K562 (cell line): ENCODE measurements around the gene PTK7. TPM values are rescaled to one million over a fixed set of nuclear protein-coding genes. Genes with fewer than 3 reads are reported as not detected.

ENCODE experiments used
- ATAC-seq: fragments of 200-7000 bp; cut with Tn5 transposase; 3 replicates; pipeline ENCODE4 v1.9.1; 2020; ENCODE audit warnings: moderate library complexity
- BruUV-seq: library from RNA; stranded (reverse); fragments of 400-500 nt; replicated peaks from 2 replicates; lab custom pipeline; 2021; lab: Mats Ljungman, UMichigan
- CTCF ChIA-PET: fragments of 300-600 bp; formaldehyde crosslinking; extraction: SDS; loops from one replicate; lab custom pipeline; 2021; ENCODE audit warnings: low intra/inter-chr PET ratio; lab: Yijun Ruan, JAX
- POLR2A ChIA-PET: fragments of 300-600, 350-650 bp; sonication (Branson Sonifier 250); formaldehyde crosslinking; extraction: SDS; loops from one replicate; lab custom pipeline; 2021; ENCODE audit warnings: antibody characterized with exemption, inconsistent platforms; lab: Yijun Ruan, JAX
- DNase-seq, 4 experiments: peaks; one replicate each; pipeline versions ENCODE4 v3.0.0 to v3.0.0-alpha.2; 2011 to 2018; ENCODE audit warnings: low spot score in 3 of 4, mixed read lengths in 3 of 4; ENCODE audit errors: extremely low read depth in 1 of 4
- FAIRE-seq: peaks from 2 replicates; lab custom pipeline; 2011; peaks lifted over from hg19 to GRCh38; lab: Jason Lieb, UNC
- H2AFZ ChIP-seq: 2 replicates; pipeline ENCODE4 v1.6.0; 2011; ENCODE audit warnings: low read depth, low read length, control low read depth, inconsistent platforms
- H3K27ac ChIP-seq: fragments of 200-600 bp; 3 replicates; pipeline ENCODE4 v1.8.0; 2011; ENCODE audit warnings: low read depth, mild to moderate bottlenecking, control low read depth, inconsistent platforms, low read length, moderate library complexity, mixed read lengths; ENCODE audit errors: extremely low read depth
- H3K27me3 ChIP-seq, 2 experiments: fragments of 300-600 bp in 1 of 2; 2 replicates in 1 of 2; 3 replicates in 1 of 2; pipeline versions ENCODE4 v1.6.0 to v1.8.0; 2011; ENCODE audit warnings: inconsistent platforms in 2 of 2, low read length in 2 of 2, mild to moderate bottlenecking in 1 of 2, mixed read lengths in 1 of 2, moderate library complexity in 1 of 2; ENCODE audit not compliant: control insufficient read depth in 2 of 2, insufficient read depth in 2 of 2
- H3K36me3 ChIP-seq: fragments of 300-600 bp; 3 replicates; pipeline ENCODE4 v1.8.0; 2011; ENCODE audit warnings: mild to moderate bottlenecking, low read length, inconsistent platforms; ENCODE audit not compliant: control insufficient read depth, insufficient read depth
- H3K4me1 ChIP-seq, 2 experiments: fragments of 200-600 bp in 1 of 2; replicated peaks in 1 of 2; 2 replicates in 1 of 2; 3 replicates in 1 of 2; pipeline versions ENCODE4 v1.5.1 to v1.8.0; 2011; ENCODE audit warnings: inconsistent platforms in 2 of 2, low read length in 2 of 2, mild to moderate bottlenecking in 1 of 2, mixed read lengths in 1 of 2, moderate library complexity in 1 of 2; ENCODE audit not compliant: control insufficient read depth in 2 of 2, insufficient read depth in 2 of 2
- H3K4me2 ChIP-seq: 2 replicates; pipeline ENCODE4 v1.6.1; 2011; ENCODE audit warnings: low read length, control low read depth, inconsistent platforms, mixed read lengths; ENCODE audit not compliant: insufficient read depth
- H3K4me3 ChIP-seq: fragments of 200-600 bp; sonication (generic), shearing (Covaris generic); 2 replicates; pipeline ENCODE4 v1.5.1; 2016; ENCODE audit warnings: control low read depth, inconsistent platforms
- H3K79me2 ChIP-seq: fragments of 200-600 bp; 3 replicates; pipeline ENCODE4 v1.8.0; 2011; ENCODE audit warnings: low read length, inconsistent platforms; ENCODE audit not compliant: control insufficient read depth, insufficient read depth
- H3K9ac ChIP-seq, 2 experiments: 2 replicates each; pipeline versions ENCODE4 v1.6.0 to v1.6.1; 2011; ENCODE audit warnings: low read depth in 2 of 2, low read length in 2 of 2, control low read depth in 1 of 2, inconsistent platforms in 1 of 2, mild to moderate bottlenecking in 1 of 2, mixed read lengths in 1 of 2; ENCODE audit not compliant: insufficient read depth in 1 of 2
- H3K9me1 ChIP-seq: one replicate; pipeline ENCODE4 v1.6.0; 2011; ENCODE audit warnings: inconsistent platforms, mild to moderate bottlenecking, low read length, moderate library complexity; ENCODE audit not compliant: control insufficient read depth, insufficient read depth
- H3K9me3 ChIP-seq: replicated peaks from 2 replicates; pipeline ENCODE4 v1.5.1; 2011; ENCODE audit warnings: low read depth, low read length, inconsistent platforms; ENCODE audit not compliant: control insufficient read depth, insufficient read depth
- H4K20me1 ChIP-seq: replicated peaks from 2 replicates; pipeline ENCODE4 v1.6.1; 2011; ENCODE audit warnings: low read length, inconsistent platforms, mixed read lengths; ENCODE audit not compliant: control insufficient read depth, insufficient read depth
- CHCHD3 ChIP-seq: fragments of 250-450 bp; sonication (Bioruptor Pico); IDR thresholded peaks from 2 replicates; pipeline ENCODE4 v2.1.2; 2022; ENCODE audit warnings: mild to moderate bottlenecking
- ETV6 ChIP-seq, 3 experiments: fragments of 150-350 bp in 1 of 3; sonication (generic) in 1 of 3; formaldehyde crosslinking in 1 of 3; IDR thresholded peaks; 2 replicates each; pipeline versions ENCODE4 v1.6.1 to v1.8.0; 2014 to 2022; ENCODE audit warnings: borderline replicate concordance in 2 of 3, low read depth in 2 of 3, antibody characterized with exemption in 1 of 3, low read length in 1 of 3, mild to moderate bottlenecking in 1 of 3, missing genetic modification reagents in 1 of 3
- FIP1L1 ChIP-seq: fragments of 200-400 bp; formaldehyde crosslinking; IDR thresholded peaks from 2 replicates; pipeline ENCODE4 v1.6.1; 2018; ENCODE audit warnings: mild to moderate bottlenecking, low read depth, low read length; ENCODE audit not compliant: poor library complexity, severe bottlenecking
- GABPA ChIP-seq: fragments of 200-800 bp; sonication (Bioruptor generic); conservative IDR thresholded peaks from 2 replicates; pipeline ENCODE4 v1.6.1; 2016; ENCODE audit warnings: low read depth, missing genetic modification characterization, missing compliant biosample characterization
- LEF1 ChIP-seq: fragments of 450-650 bp; IDR thresholded peaks from 2 replicates; pipeline ENCODE4 v1.6.1; 2016; ENCODE audit warnings: mild to moderate bottlenecking
- RAD51 ChIP-seq: fragments of 450-650 bp; IDR thresholded peaks from 2 replicates; pipeline ENCODE4 v1.7.1; 2016; ENCODE audit warnings: low read depth, mild to moderate bottlenecking, borderline replicate concordance
- RB1 ChIP-seq: fragments of 450-650 bp; IDR thresholded peaks from 2 replicates; pipeline ENCODE4 v1.6.1; 2017; ENCODE audit warnings: low read depth, mild to moderate bottlenecking
- SIX5 ChIP-seq, 2 experiments: IDR thresholded peaks; 2 replicates each; pipeline ENCODE4 v1.6.1; 2011; ENCODE audit warnings: low read length in 2 of 2, borderline replicate concordance in 1 of 2, low read depth in 1 of 2, mild to moderate bottlenecking in 1 of 2, moderate library complexity in 1 of 2; ENCODE audit not compliant: insufficient read depth in 1 of 2
- TRIM24 ChIP-seq, 2 experiments: fragments of 450-650 bp; IDR thresholded peaks; 2 replicates each; pipeline ENCODE4 v1.6.1; 2016
- XRCC4 ChIP-seq: IDR thresholded peaks from one replicate; pipeline ENCODE4 v1.6.1; 2011; ENCODE audit not compliant: insufficient read depth, insufficient read length; ENCODE audit errors: extremely low read depth
- ZNF551 ChIP-seq: fragments of 250-450 bp; sonication (Bioruptor Pico); IDR thresholded peaks from 2 replicates; pipeline ENCODE4 v1.5.0; 2021; ENCODE audit warnings: mild to moderate bottlenecking, moderate library complexity
- WGBS: fragments of 100-300 bp; shearing (Covaris generic); methylation state at CpG from one replicate; pipeline ENCODE4 v1.1.6; 2016; ENCODE audit warnings: low coverage, mixed read lengths; ENCODE audit not compliant: insufficient coverage; ENCODE audit errors: missing lambda C conversion rate; 5-methylcytosine and 5-hydroxymethylcytosine counted together
- in situ Hi-C: fragments of 300-500 bp; cut with MboI; formaldehyde crosslinking; loops from 4 replicates; pipeline ENCODE4 v1.15.0; 2018; ENCODE audit warnings: inconsistent platforms, mixed read lengths
- intact Hi-C: fragments of 100-400 bp; cut with micrococcal nuclease; formaldehyde crosslinking; loops from 2 replicates; pipeline ENCODE4 v1.14.2; 2022
- polyA plus RNA-seq, 8 experiments: library from polyadenylated mRNA; depleted of rRNA in 4 of 8; stranded (reverse) in 5 of 8; unstranded in 3 of 8; fragments of >200 nt; fragmentation: Nextera tagmentation in 2 of 8; fragmentation: Illumina TruSeq in 1 of 8; extraction: Ambion mirVana in 2 of 8; extraction: Trizol in 1 of 8; gene quantifications; 2 replicates each; pipeline versions ENCODE4 v1.2.1 to v1.2.3, GENCODE V29; 2011 to 2014; ENCODE audit warnings: inconsistent platforms in 1 of 8, missing spikeins in 1 of 8
- total RNA-seq, 7 experiments: library from RNA; depleted of rRNA in 6 of 7; stranded (reverse); fragments of >200 nt in 6 of 7; fragmentation: Illumina TruSeq in 2 of 7; extraction: Trizol in 2 of 7; gene quantifications; 2 replicates each; pipeline versions ENCODE4 v1.2.1 to v1.2.3, GENCODE V29; 2011 to 2021; ENCODE audit warnings: low replicate concordance in 1 of 7
- TF ChIP-seq, protein P1 (sequence below): sonication (generic); formaldehyde crosslinking; IDR thresholded peaks from 2 replicates; pipeline ENCODE4 v1.8.1; 2023; ENCODE audit warnings: mild to moderate bottlenecking, missing genetic modification reagents

Gene PTK7
- total and polyA plus RNA-seq, 9 of the 15 experiments (the other 6 are each of a cell fraction or from before 2014, with no cell fraction given) = 0.20 to 6.8 (median 4.2) TPM

DNA sequence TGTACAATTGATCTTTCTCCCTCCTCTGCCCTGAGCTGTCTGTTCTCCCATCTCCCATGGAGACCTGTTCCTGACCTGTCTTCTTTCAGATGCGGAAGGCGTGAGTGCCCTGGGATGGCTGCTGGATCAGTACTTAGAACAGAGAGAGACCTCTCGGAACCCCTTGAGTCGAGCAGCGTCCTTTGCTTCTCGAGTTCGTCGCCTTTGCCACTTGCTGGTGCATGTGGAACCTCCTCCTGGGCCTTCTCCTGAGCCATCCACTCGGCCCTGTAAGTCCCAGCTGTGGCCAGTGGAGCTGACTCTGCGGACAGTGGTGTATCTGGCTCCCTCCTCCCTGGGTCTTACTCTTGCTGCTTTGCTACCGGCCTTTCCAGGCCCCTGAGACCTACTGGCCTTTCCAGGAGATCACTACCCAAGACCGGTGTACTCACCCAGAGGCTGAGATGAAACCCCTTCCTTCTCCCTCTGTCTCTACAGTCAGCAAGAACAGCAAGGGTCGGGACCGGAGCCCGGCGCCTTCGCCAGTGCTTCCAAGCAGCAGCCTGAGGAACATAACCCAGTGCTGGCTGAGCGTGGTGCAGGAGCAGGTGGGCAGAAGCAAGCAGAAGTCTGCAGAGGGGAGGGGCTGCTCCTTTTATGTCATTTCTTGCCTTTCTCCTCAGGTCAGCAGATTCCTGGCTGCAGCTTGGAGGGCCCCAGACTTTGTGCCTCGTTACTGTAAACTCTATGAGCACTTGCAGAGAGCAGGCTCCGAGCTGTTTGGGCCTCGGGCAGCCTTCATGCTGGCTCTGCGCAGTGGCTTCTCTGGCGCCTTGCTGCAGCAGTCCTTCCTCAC, 128.4 kb downstream of the PTK7 start (continued):
- TF ChIP-seq ETV6 (IDR thresholded peaks at IDR 0.05; ENCODE audit: borderline replicate concordance in 1 of 2, low read depth in 2 of 2, low read length in 1 of 2) = no peak
- TF ChIP-seq ETV6 (CRISPR knock-in tag; IDR thresholded peaks at IDR 0.05; ENCODE audit: borderline replicate concordance) = no peak
- no peak for TF ChIP-seq CHCHD3 (CRISPR knock-in tag)
- no peak for TF ChIP-seq SIX5 (IDR thresholded peaks at IDR 0.05; ENCODE audit: borderline replicate concordance in 1 of 2, insufficient read depth in 1 of 2, low read depth in 1 of 2, low read length in 2 of 2)
- no peak for TF ChIP-seq ZNF551 (CRISPR knock-in tag)
- no peak for TF ChIP-seq LEF1
- no peak for TF ChIP-seq TRIM24 (IDR thresholded peaks at IDR 0.05)
- no peak for TF ChIP-seq RAD51
- TF ChIP-seq RB1 = no peak

DNA sequence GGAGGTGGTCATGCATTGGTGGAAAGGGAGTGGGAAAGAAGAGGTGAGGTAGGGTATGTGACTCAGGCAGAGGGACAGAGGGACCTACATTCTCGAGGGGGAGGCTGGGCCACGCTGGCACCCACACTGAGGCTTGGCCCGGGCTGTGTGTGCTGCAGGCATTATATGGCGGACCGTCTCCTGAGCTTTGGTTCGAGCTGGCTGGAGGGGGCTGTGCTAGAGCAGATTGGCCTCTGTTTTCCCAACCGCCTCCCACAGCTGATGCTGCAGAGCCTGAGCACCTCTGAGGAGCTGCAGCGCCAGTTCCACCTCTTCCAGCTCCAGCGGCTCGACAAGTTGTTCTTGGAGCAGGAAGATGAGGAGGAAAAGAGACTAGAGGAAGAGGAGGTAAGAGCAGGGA, 129.7 kb downstream of the PTK7 start:
- 55% methylated on average over 10 of the region's 10 CpGs for WGBS
- H3K4me2 ChIP-seq = no peak overlapping the region
- no peaks in the 10 kb centered on the region for H3K9me1 ChIP-seq
- peaks cover 0 to 3% of the 10 kb centered on the region in 2 experiments; a peak in 1 of 5 replicates for H3K4me1 ChIP-seq
- BruUV-seq = no TSS peak
- CTCF ChIA-PET = no interaction called here
- H3K27ac ChIP-seq = no peak overlapping the region
- no peaks in the 10 kb centered on the region for H3K9me3 ChIP-seq
- no peak overlapping the region for H3K4me3 ChIP-seq
- intact Hi-C loops = no loop called here
- H3K27me3 ChIP-seq = no peaks in the 10 kb centered on the region
- no peak for TF ChIP-seq XRCC4
- TF ChIP-seq FIP1L1 = no peak
- TF ChIP-seq, protein P1, sequence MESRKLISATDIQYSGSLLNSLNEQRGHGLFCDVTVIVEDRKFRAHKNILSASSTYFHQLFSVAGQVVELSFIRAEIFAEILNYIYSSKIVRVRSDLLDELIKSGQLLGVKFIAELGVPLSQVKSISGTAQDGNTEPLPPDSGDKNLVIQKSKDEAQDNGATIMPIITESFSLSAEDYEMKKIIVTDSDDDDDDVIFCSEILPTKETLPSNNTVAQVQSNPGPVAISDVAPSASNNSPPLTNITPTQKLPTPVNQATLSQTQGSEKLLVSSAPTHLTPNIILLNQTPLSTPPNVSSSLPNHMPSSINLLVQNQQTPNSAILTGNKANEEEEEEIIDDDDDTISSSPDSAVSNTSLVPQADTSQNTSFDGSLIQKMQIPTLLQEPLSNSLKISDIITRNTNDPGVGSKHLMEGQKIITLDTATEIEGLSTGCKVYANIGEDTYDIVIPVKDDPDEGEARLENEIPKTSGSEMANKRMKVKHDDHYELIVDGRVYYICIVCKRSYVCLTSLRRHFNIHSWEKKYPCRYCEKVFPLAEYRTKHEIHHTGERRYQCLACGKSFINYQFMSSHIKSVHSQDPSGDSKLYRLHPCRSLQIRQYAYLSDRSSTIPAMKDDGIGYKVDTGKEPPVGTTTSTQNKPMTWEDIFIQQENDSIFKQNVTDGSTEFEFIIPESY = peak; percentile 36; the same call in 1 of the 2 replicates
- TF ChIP-seq GABPA (tag) = no peak
- TF ChIP-seq, all 486 proteins: peak for 1
- FAIRE-seq (no peak), DNase-seq (no peak), ATAC-seq (peak; percentile 22; the same call in 2 of the 3 replicates)
- Histone ChIP-seq H4K20me1 (no peaks in the 10 kb centered on the region; the same call in 1 of the 2 replicates), H2AFZ (no peak overlapping the region), H3K36me3 (0 out of 3 replicates have a peak, but pooled peaks cover 3% of the 10 kb centered on the region), H3K79me2 (no peaks in the 10 kb centered on the region), H3K9ac (peak overlapping the region in 1 of 2 experiments; percentile 64; a peak in 2 of 4 replicates)
- in situ Hi-C loops = no loop called here
- POLR2A ChIA-PET = interaction anchor here (0.7 to 1.8 kb wide), 6 partner anchors 13 to 435 kb away, joined by 3 to 10 read pairs (median 3); no protein-coding TSS in a partner anchor
